ENCODE measurements around the gene EHMT1.

EHMT1 gene

GRCh38 chr9:137825324-137825989 lies 206.7 kb downstream of the EHMT1 start:
- no peak overlapping the region for H3K4me2 ChIP-seq (ENCODE audit: low read length)
- H3K9me3 ChIP-seq (ENCODE audit: control insufficient read depth, low read length) = no peaks in the 10 kb centered on the region
- no peaks in the 10 kb centered on the region for H3K36me3 ChIP-seq (ENCODE audit: control insufficient read depth, insufficient read depth, low read length)

GRCh38 chr9:137827908-137828526 lies 209.2 kb downstream of the EHMT1 start:
- no peaks in the 10 kb centered on the region for H3K4me1 ChIP-seq
- no peak overlapping the region for H3K4me3 ChIP-seq (ENCODE audit: low read depth, low read length)
- H3K79me2 ChIP-seq = peaks cover 2% of the 10 kb centered on the region
- H3K36me3 ChIP-seq (ENCODE audit: control insufficient read depth, insufficient read depth, low read length) = no peaks in the 10 kb centered on the region
- TF ChIP-seq, protein P1, sequence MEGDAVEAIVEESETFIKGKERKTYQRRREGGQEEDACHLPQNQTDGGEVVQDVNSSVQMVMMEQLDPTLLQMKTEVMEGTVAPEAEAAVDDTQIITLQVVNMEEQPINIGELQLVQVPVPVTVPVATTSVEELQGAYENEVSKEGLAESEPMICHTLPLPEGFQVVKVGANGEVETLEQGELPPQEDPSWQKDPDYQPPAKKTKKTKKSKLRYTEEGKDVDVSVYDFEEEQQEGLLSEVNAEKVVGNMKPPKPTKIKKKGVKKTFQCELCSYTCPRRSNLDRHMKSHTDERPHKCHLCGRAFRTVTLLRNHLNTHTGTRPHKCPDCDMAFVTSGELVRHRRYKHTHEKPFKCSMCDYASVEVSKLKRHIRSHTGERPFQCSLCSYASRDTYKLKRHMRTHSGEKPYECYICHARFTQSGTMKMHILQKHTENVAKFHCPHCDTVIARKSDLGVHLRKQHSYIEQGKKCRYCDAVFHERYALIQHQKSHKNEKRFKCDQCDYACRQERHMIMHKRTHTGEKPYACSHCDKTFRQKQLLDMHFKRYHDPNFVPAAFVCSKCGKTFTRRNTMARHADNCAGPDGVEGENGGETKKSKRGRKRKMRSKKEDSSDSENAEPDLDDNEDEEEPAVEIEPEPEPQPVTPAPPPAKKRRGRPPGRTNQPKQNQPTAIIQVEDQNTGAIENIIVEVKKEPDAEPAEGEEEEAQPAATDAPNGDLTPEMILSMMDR (IDR thresholded peaks at IDR 0.05) = no peak
- H3K27ac ChIP-seq = no peak overlapping the region
- no peaks in the 10 kb centered on the region for H3K9me3 ChIP-seq (ENCODE audit: control insufficient read depth, low read length)
- no peak overlapping the region for H3K9ac ChIP-seq
- H3K4me2 ChIP-seq (ENCODE audit: low read length) = no peak overlapping the region
- no peak overlapping the region for H2AFZ ChIP-seq
- no peaks in the 10 kb centered on the region for H3K27me3 ChIP-seq (ENCODE audit: control insufficient read depth, insufficient read depth, low read length)

More at GRCh38 chr9:137825324-137825989, 206.7 kb downstream of the EHMT1 start:
- H3K27ac ChIP-seq = no peak overlapping the region
- no peak overlapping the region for H3K9ac ChIP-seq
- no peaks in the 10 kb centered on the region for H3K4me1 ChIP-seq
- H3K4me3 ChIP-seq (ENCODE audit: low read depth, low read length) = no peak overlapping the region
- no peaks in the 10 kb centered on the region for H3K27me3 ChIP-seq (ENCODE audit: control insufficient read depth, insufficient read depth, low read length)
- no peak overlapping the region for H2AFZ ChIP-seq
- peaks cover 2% of the 10 kb centered on the region for H3K79me2 ChIP-seq
- TF ChIP-seq, protein P1 (IDR thresholded peaks at IDR 0.05) = no peak

DNA sequence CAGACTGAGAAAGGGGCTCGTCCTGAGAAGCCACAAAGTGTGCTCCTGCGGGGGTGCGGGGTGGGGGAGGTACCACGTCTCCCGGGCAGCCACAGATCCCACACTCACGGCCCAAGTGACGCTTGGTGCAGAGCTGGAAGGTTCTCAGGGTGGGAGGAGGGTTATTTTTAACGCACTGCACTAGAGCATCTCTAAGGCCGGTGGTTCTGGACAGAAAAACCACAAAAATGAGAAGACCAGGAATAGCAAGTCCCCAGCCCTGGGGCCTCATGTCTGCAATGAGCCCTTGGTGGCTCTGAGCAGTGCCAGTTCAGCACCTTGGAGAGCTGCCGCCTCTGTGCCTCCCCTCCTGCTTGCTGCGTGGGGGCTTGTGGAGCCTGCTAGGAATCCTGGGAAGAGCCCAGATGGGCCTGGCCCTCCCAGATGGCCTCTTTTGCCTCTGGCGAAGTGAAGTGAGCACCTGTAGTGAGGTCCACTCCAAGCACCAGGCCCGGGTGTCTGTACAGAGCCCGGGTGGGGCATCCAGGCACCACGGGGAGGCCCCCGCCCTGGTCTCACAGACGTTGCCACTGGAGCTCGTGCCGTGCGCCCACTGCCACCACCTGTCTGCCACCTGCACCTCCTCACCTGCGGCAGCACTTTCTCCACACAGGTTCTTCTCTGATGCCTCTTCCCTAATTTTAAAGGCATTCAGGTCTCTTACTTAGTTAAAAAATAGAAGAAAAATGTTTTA lies 209.9 kb downstream of the EHMT1 start:
- TF ChIP-seq, protein P1 (IDR thresholded peaks at IDR 0.05) = no peak
- Histone ChIP-seq H3K27ac (no peak overlapping the region), H3K27me3 (ENCODE audit: control insufficient read depth, insufficient read depth, low read length) (no peaks in the 10 kb centered on the region), H3K9me3 (ENCODE audit: control insufficient read depth, low read length) (no peaks in the 10 kb centered on the region), H3K9ac (no peak overlapping the region), H3K36me3 (ENCODE audit: control insufficient read depth, insufficient read depth, low read length) (no peaks in the 10 kb centered on the region), H3K4me2 (ENCODE audit: low read length) (no peak overlapping the region), H3K79me2 (peaks cover 2% of the 10 kb centered on the region), H2AFZ (no peak overlapping the region), H3K4me3 (ENCODE audit: low read depth, low read length) (no peak overlapping the region), H3K4me1 (no peaks in the 10 kb centered on the region)

DNA sequence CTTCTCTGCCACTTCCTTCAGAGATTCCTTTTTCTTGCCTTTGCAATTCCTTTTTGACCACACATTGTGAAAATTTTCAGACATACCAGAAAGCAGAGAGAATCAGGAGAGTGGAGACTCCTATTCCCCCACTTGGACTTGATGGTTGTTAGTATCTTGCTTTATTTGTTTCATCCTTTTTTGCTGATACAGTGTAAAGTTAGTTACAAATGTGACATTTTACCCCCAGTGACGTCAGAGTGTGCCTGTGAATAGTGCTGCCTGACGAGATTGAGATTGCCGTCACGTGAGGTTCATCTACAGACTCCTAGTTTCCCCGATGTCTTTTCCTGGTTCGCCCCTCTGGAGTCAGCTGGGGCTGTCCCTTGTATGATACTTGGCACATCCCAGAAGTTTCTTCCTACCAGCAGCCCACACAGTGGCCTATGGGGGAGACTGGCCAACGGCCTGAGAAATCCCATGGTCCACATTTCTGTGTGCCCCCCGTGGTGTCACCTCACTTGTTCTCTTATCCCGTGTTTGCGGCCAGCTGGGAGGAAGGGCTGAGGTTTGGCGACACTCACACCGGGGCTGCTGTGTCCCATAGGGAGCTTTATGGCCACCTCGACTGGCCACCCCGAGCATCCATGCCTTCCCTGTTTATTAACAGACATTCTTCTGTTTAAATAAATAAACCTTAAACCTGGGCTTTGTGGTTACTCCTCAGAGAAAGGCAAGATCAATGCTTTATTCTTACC lies 210.6 kb downstream of the EHMT1 start:
- H3K9me3 ChIP-seq (ENCODE audit: control insufficient read depth, low read length) = no peaks in the 10 kb centered on the region
- H3K9ac ChIP-seq = no peak overlapping the region
- H3K27ac ChIP-seq = no peak overlapping the region
- no peaks in the 10 kb centered on the region for H3K4me1 ChIP-seq
- H3K36me3 ChIP-seq (ENCODE audit: control insufficient read depth, insufficient read depth, low read length) = no peaks in the 10 kb centered on the region
- H3K27me3 ChIP-seq (ENCODE audit: control insufficient read depth, insufficient read depth, low read length) = no peaks in the 10 kb centered on the region
- TF ChIP-seq, protein P1 (IDR thresholded peaks at IDR 0.05) = no peak
- H3K79me2 ChIP-seq = peaks cover 2% of the 10 kb centered on the region
- H3K4me2 ChIP-seq (ENCODE audit: low read length) = no peak overlapping the region
- H2AFZ ChIP-seq = no peak overlapping the region
- H3K4me3 ChIP-seq (ENCODE audit: low read depth, low read length) = no peak overlapping the region
